Renal pelvis (tissue), 4 donors: Measurements from ENCODE around the gene SLC1A6. TPM values are rescaled to one million over a fixed set of nuclear protein-coding genes. Genes with fewer than 3 reads are reported as not detected.
"Not testable (repeated sequence)": the region's sequence is repeated elsewhere in the genome, so short reads cannot be mapped to it uniquely, and the experiment has no call there.

ENCODE experiments used
- DNase-seq: peaks from one replicate; pipeline ENCODE4 v3.0.0-alpha.2; 2013
- polyA plus RNA-seq, 3 donors: library from polyadenylated mRNA; unstranded; fragments of 120-200 nt; gene quantifications; one replicate each; pipeline ENCODE4 v1.2.1, GENCODE V29; 2013; ENCODE audit not compliant: insufficient read length in 3 of 3

The SLC1A6 gene
- polyA plus RNA-seq, 3 donors: 0.39 to 0.50 (median 0.49) TPM

GRCh38 chr19:14959263-14959662 lies 20.4 kb downstream of the SLC1A6 start:
- no peak for DNase-seq

DNA sequence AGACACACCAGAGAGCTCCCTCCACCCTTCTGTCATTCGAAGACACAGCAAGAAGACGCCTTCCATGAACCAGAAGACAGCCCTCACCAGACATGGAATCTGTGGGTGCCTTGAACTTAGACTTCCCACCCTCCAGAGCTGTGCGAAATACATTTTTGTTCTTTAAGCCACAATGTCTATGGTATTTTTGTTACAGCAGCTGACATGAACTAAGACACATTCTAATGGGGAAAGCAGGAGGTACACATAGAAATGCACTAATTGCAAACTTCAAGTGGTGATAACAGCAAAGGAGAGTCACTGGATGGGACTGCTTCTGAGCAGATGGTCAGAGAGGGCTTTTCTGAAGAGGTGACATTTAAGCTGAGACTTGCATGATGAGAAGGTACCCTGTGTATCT lies 22.2 kb downstream of the SLC1A6 start:
- DNase-seq: no peak

DNA sequence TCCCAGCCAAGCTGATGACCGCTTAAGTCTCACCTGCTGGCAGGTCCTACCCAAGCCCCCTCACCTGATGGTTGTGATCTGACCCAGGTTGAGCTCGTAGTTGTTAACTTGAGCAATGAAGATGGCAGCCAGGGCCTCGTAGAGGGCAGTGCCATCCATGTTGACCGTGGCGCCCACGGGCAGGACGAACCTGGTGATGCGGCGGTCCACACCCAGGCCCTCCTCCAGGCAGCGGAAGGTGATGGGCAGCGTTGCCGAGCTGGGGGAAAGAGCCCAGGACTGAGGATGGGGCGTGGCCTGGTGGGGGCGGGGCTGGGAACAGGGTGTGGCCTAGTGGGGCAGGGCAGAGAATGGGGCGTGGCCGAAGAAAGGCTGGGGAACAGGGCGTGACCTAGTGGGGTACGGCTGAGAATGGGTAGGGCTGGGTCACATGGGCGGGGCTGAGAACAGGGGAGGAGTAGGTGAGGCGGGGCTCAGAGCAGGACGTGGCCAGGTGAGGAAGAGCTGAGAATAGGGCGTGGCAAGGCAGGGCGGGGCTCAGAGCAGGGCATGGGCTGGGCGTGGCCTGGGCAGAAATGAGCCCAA lies 25.5 kb downstream of the SLC1A6 start:
- no peak for DNase-seq

DNA sequence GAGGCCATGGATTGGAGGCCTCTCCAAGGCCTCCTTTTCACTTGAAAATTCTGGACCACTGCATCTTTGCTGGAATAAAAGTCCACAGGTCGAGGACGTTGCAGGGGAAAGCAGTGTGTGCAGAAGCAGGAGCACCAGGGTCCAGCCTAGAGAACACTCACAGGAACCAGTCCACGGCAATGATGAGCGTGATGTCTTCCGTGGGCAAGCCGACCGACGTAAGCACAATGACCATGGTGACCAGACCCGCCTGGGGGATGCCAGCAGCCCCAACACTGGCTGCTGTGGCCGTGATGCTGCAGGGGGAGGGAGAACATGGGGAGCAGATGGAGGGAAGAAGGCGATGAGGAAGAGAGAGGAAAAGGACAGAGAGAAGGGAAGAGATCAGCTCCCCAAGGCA lies 26.9 kb downstream of the SLC1A6 start:
- no peak for DNase-seq

DNA sequence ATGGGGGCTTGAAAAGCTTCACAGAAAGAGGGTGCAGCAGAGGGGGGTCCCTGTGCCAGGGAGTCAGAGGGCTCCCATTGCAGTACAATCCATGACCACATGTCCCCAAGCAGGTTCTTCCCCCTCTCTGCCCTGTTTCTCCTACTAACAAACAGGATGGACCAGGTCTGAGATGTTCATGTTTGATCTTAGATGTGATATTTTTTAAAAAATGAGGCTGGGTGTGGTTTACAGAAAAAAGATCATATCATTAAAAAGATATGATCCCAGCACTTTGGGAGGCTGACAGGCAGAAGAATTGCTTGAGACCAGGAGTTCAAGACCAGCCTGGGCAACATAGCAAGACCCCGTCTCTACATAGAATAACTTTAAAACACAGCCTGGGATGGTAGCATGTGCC lies 29.2 kb downstream of the SLC1A6 start:
- no peak for DNase-seq

- no peak for DNase-seq
These were observed 29.8 kb downstream of the SLC1A6 start for GRCh38 chr19:14949876-14950275.

- DNase-seq: not testable (repeated sequence)
These were observed 30.3 kb downstream of the SLC1A6 start for GRCh38 chr19:14949413-14949812.

GRCh38 chr19:14944456-14944855 lies 35.2 kb downstream of the SLC1A6 start:
- no peak for DNase-seq

GRCh38 chr19:14943601-14944000 lies 36.1 kb downstream of the SLC1A6 start:
- DNase-seq: no peak

DNA sequence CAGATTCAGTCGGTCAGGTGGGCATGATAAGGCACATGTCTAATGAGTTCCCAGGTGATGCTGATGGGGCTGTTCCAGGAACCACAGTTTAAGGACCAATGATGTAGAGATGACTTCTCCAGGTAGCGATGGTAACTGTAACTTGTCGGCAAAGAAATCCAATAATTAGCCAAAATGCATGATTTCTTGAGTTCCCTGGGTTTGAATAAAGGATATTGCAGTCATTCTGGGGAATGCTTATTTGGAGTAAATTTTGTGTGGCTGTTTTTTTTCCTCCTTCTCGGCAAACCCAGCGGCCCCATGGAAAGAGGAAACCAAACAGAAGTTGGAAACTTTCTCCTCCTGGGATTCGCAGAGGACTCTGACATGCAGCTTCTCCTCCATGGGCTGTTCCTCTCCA lies 38.5 kb downstream of the SLC1A6 start, which contains the start of gene OR7C2:
TSS of gene OR7C2 (plus strand) at position 301 of the 400 bp plus-strand sequence. CDS start at position 301, 0 bp downstream.
- DNase-seq: no peak

- DNase-seq: no peak
These were observed 39.4 kb downstream of the SLC1A6 start for GRCh38 chr19:14940266-14940665.

DNA sequence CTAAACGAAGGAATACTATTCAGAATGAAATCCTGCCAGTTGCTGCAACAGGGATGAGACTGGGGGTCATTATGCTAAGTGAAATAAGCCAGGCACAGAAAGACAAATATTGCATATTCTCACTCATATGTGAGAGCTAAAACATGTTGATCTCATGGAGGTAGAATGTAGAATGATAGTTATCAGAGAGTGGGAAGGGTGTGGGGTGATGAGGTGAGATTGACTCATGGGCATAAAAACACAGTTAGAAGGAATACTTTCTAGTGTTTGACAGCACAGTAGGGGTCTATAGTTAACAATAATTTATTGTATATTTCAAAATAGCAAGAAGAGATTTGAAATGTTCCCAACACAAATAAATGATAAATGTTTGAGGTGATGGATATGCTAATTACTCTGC lies 46.2 kb downstream of the SLC1A6 start:
- DNase-seq: no peak

GRCh38 chr19:14916848-14917247 lies 62.8 kb downstream of the SLC1A6 start:
- no peak for DNase-seq

- no peak for DNase-seq
These were observed 64.5 kb downstream of the SLC1A6 start for GRCh38 chr19:14915116-14915515.

- no peak for DNase-seq
These were observed 73.0 kb downstream of the SLC1A6 start for GRCh38 chr19:14906711-14907110.

DNA sequence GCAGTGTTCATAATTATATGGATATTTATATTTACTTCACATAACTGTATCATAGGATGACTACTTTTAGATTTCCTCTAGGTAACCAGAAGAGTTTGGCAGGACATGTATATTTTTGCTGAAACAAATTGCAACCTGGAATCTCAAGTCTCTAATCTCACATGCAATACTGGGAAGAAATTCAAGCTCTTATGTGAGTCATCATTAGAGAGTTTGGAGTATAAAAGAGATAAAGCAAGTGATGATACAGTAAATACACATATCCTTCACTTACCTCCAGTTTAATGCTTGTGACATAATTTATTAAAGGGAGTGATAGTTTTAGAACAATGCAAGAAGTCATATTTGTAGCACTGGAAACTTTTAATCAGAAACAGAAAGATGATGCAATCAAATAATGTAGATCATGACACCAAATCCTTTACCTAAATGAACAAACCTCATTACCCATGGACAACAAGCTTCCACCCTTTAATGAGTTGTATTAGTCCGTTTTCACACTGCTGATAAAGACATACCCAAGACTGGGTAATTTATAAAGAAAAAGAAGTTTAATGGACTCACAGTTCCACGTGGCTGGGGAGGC lies 77.9 kb downstream of the SLC1A6 start:
- DNase-seq: no peak

Other genes starting within 250 kb of the SLC1A6 start
- under 1 TPM; 0.30 to 0.48 (median 0.48) TPM for gene ADGRE2, start 201.3 kb downstream of the SLC1A6 start, polyA plus RNA-seq
- gene OR7A5, start 144.7 kb downstream of the SLC1A6 start, polyA plus RNA-seq: not detected
- gene OR7C1, start 144.7 kb downstream of the SLC1A6 start, polyA plus RNA-seq: under 1 TPM; 0.06 to 0.12 (median 0.11) TPM
- not detected for gene OR7A10, start 130.9 kb downstream of the SLC1A6 start, polyA plus RNA-seq
- gene OR7A17, start 93.7 kb downstream of the SLC1A6 start, polyA plus RNA-seq: under 1 TPM in 2 of 3 donors, not detected in 1; 0.09 TPM
- gene OR7C2, start 38.4 kb downstream of the SLC1A6 start, polyA plus RNA-seq: not detected
- gene CASP14, start 69.6 kb upstream of the SLC1A6 start, polyA plus RNA-seq: under 1 TPM in 1 of 3 donors, not detected in 2; 0.07 TPM
- gene OR1I1, start 102.3 kb upstream of the SLC1A6 start, polyA plus RNA-seq: under 1 TPM; 0.03 to 0.09 (median 0.07) TPM
- 10 to 100 TPM; 15.9 to 25.9 (median 25.3) TPM for gene SYDE1, start 127.5 kb upstream of the SLC1A6 start, polyA plus RNA-seq
- gene NOTCH3, start 221.1 kb upstream of the SLC1A6 start, polyA plus RNA-seq: 100 to 1,000 TPM; 106 to 137 (median 135) TPM